NCI-H2196 treated with DMSO at 0.1 percent for 48 hours (cell line): Measurements from ENCODE around the gene NTRK1.

Experiments
- DNase-seq: peaks from one replicate; lab custom pipeline; 2025; ENCODE audit not compliant: unreplicated experiment; lab: John Stamatoyannopoulos, UW

The NTRK1 gene

GRCh38 chr1:156895455-156895812 is 34.8 kb downstream of the NTRK1 start:
- DNase-seq = no peak

GRCh38 chr1:156895927-156896326 is 35.3 kb downstream of the NTRK1 start:
- DNase-seq = no peak

- DNase-seq = no peak
Observed at GRCh38 chr1:156896490-156897033, 35.9 kb downstream of the NTRK1 start.

GRCh38 chr1:156897078-156897825 is 36.6 kb downstream of the NTRK1 start:
- no peak for DNase-seq

- no peak for DNase-seq
Observed at GRCh38 chr1:156898161-156898566, 37.5 kb downstream of the NTRK1 start.

- no peak for DNase-seq
Observed at GRCh38 chr1:156898971-156899664, 38.5 kb downstream of the NTRK1 start.

- DNase-seq = no peak
Observed at GRCh38 chr1:156899956-156900718, 39.5 kb downstream of the NTRK1 start.

GRCh38 chr1:156900896-156901589 is 40.4 kb downstream of the NTRK1 start:
- DNase-seq = no peak

GRCh38 chr1:156901590-156901900 is 40.9 kb downstream of the NTRK1 start:
- no peak for DNase-seq

- no peak for DNase-seq
Observed at GRCh38 chr1:156901966-156902915, 41.6 kb downstream of the NTRK1 start.

- no peak for DNase-seq
Observed at GRCh38 chr1:156903328-156904091, 42.8 kb downstream of the NTRK1 start.

GRCh38 chr1:156904187-156904959 is 43.7 kb downstream of the NTRK1 start:
- no peak for DNase-seq

- DNase-seq = no peak
Observed at GRCh38 chr1:156905176-156905575, 44.5 kb downstream of the NTRK1 start.

GRCh38 chr1:156905651-156906050 is 45.0 kb downstream of the NTRK1 start:
- no peak for DNase-seq

- DNase-seq = no peak
Observed at GRCh38 chr1:156906206-156906906, 45.7 kb downstream of the NTRK1 start.

- no peak for DNase-seq
Observed at GRCh38 chr1:156908541-156908940, 47.9 kb downstream of the NTRK1 start.

- DNase-seq = no peak
Observed at GRCh38 chr1:156908955-156909354, 48.3 kb downstream of the NTRK1 start.

- no peak for DNase-seq
Observed at GRCh38 chr1:156909671-156910070, 49.0 kb downstream of the NTRK1 start.
